Pulmonary artery endothelial cell (primary cell): ENCODE data around the gene THRB. TPM values are rescaled to one million over a fixed set of nuclear protein-coding genes. Genes with fewer than 3 reads are reported as not detected.

Experiments used
- DNase-seq: peaks from one replicate; pipeline ENCODE4 v3.0.0-alpha.2; 2011; ENCODE audit warnings: low read depth, low spot score
- total RNA-seq: library from RNA; depleted of rRNA; stranded (reverse); fragments of >200 nt; gene quantifications from 2 replicates; pipeline ENCODE4 v1.2.3, GENCODE V29; 2014

Gene THRB
- total RNA-seq, 1 donor from 2014 or later: 0.33 TPM

DNA sequence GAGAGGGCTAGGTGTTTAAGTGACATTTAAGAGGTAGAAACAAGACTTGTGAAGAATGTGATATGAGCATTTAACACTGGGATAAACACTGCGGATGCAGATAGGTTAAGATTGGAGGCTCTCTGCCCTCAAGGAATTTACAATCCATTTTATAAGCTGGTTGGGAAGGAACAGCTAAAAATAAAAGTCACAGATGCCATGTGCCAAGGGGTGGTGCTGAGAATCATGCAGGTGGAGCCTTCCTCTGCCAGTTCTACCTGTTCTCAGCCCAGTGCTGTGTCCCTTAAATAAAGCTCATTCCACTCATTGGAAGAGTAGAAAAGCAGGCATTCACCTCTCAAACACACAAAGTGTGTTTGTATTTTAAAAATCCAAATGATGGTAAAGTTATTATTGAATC, 261.9 kb downstream of the THRB start:
- no peak for DNase-seq

DNA sequence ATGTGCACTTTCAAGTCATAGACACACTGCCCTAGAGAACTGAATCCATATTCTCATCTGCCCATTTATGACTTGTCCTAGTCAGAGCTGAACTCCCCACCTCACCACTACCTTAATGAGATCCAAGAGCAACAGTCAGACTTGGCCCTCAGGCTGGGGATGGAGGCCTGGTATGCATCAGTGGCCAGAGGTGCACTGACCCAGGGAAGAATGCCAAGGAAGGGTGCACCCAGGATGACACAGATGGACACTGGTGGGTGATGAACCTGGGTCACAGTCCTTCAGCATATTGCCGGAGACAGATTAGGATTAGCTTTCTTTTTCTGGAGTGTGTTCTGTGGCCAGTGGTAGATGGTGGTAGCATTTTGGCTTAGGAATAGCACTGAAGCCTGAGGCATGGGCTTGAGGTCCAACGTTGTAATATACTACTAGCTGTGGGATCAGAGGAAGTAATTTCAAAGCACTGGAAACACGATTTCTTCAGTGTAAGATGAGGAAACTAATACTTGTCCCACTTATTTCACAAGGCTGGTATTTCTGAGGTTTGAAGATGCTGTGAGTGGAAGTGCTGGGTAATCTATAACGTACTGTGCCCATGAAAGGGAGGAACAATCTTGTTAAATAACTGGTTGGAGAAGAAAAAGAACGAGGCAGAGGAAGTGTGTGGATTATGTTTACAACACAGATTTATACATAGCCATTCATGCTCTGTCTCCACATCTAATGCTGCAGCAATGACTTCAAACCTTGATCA, 265.0 kb downstream of the THRB start:
- DNase-seq: no peak

DNA sequence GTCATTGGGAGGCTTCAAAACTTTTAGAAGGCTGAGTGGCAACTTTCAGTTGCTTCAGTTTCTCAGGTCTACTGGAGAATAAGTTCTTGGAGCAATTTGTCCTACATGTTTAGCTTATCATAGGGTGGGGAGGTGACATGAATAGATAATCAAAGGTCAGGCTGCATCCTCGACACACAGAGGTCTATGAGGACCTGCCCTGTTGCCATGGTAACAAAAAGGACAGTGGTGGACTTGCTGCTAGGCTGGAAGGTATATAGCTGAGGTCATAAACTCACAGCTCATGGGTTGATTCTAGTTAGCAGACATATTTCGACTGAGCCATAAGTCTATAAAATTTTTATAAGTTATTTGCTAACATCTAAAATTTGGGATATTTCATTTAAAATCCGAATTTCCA, 267.0 kb downstream of the THRB start:
- DNase-seq: no peak

DNA sequence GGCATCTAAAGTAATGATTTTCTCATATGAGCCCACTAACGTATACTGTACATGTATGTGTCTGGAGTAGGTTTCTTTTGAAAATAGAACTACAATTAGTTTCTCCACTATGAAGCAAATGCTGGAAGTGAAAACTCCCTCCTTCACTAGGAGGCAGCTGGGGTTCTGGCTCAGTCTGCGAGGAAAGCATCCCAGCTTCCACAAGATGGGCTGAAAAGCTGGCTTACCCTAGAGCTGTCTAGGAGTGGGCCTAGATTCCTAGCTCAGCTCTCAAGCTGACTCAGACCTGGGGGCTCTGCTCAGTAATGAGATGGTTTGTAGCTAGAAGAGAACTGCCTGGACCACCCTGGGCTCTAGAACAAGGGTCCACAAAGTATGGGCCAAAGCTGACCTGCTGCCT, 268.3 kb downstream of the THRB start:
- DNase-seq: no peak

DNA sequence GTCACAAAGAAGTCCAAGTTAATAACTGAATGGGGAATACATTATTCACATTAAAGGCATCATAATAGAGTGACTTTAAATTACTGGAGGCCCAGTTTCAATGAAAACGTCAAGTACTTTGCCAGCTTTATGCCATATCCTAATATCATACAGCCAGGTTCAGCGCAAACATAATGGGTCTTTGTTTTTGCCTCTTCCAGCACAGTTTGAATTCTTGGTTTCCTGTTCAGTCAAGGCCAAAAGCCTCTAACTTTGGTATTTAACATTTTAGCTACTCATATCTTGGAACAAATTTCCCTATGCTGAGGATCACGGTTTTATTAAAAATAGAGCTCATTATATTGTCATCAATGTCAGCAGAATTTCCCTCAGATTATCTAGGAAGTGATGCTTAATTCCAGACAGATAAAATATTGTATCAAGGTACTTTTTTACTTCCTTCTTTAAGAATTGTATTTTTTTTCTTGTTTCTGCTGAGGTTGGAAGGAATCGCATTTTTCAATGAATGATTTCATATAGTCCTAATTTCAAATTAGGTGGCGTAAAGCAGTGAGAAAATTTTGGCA, 269.2 kb downstream of the THRB start:
- DNase-seq: no peak

DNA sequence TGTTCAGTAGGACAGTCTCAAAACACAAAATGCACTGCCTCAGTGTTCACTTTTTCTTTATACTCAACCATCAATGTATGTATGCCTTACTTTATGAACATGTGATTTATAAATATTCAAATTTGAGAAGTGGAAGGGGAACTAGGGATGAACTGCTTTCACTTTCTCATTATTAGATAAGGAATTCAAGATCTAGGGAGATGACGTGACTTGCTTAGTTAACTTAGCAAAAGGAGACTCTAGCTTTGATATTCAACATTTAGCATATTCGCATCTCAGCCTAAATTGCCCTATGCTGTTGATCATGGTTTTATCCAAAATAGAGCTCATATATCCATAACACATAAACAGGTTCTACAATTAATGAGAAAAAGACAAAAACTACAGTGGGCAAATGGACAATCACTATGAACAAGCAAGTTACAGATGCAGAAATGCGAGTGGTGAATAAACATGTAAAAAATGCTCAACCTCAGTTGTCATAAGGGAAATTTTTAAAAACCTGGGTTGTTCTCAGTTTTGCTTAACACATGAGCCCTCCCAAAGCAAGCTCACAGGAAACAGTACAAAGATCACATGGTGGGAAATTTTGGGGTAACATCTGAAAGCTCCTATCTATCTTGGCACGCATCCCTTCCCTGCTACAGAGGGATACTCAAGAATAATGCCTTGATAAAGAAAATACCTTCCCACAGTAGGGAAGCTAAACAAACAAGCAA, 269.8 kb downstream of the THRB start:
- no peak for DNase-seq

DNA sequence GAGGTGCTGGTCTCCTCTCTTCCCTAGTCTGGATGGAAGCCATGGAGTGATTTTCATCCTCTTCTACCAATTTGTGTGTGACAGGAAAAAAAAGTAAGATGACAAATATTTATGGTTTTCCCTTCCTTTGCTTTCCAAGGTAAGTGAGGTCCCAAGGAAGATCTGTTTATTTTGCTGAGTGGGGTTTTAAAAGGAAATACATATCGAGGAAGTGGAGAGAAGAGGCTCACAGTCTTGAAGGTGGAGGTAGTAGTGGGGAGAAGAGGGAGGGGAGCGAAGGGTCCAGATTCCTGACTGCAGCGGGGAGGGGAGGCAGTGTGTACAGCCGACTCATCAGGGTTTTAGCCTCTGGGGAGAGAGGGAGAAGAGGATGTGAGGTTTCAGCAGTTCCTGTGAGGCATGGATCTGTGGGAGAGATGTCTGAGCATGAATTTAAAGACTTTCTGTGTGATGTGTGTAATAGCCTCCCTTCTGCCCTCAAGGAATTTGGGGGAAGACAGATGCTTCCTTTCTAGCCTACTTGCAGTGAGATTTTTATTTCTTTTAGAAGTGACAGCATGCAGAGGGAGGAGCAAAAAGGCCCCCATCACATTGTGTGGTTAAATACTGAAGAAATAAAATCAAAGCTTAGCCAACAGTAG, 272.4 kb downstream of the THRB start:
- DNase-seq: no peak

DNA sequence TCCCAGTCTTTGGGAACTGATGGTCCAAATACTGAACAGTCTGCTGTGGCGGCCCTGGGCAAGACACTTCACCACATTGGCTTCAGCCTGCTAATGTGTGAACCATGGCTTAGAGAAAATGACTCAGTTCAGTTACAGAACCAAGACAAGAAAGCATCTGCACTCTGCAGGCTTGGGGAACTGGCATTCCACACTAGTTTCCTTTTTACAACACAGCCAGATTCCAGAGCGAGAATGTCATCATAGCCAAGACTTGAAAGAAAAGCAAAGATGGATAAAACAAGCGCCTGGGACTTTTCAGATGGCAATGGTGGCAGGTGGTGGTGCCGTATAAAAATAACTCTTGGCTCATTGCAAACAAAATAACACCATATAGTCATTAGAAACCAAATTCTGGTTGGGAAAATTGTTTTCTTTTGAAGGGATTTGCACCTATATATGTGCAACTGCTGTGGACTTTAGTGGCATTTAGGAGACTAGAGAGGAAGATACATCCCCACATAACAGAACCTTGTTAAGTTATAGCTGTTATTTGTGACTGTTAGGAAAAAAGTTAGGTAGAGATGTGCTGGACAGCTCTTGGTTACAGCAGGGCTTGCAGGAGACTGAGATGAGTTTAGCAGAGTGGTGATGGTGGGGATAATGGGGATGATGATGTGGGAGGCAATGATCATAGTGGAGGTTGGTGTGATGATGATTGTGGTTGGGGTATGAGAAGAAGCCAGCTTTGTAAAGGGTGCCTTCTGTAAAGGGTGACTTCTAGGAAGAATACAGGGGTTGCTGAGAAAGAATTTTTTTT, 273.6 kb downstream of the THRB start:
- peak; percentile 36 for DNase-seq

DNA sequence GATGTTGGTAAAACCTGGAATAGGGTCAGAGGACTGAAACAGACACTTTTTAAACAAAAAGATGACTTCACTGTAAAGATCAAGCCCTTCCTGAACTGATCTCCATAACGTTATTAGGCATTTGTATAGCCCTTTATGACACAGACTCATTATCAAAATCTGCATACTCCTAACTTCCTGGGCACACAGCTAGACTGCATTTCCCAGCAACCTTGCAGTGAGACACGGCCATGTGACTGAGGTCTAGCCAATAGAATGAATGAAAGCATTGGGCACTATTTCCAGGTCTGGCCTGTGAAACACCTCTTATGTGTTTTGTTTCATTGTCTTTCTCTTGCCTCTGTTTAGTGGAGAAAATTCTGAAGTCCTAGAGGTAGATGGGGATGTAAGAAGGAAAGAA, 279.1 kb downstream of the THRB start:
- DNase-seq: no peak

DNA sequence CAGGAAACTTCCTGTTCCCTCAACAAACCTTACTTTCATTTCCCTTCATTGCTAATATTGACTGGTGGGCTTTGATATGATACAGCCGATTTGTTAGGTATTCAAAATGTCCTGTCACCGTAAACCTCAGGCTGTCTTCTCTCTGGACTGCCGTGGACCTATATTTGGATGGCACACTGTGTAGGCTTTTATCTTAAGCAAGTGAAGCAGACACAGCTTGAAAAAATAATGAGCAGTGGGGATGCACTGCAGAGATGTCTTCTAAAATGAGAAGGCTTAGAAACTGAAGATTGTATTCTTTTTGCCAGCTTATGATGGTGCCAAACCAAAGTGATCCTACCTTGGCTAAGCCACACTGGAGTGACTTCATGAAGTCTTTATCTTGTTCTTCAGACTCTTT, 283.3 kb downstream of the THRB start:
- DNase-seq: no peak

DNA sequence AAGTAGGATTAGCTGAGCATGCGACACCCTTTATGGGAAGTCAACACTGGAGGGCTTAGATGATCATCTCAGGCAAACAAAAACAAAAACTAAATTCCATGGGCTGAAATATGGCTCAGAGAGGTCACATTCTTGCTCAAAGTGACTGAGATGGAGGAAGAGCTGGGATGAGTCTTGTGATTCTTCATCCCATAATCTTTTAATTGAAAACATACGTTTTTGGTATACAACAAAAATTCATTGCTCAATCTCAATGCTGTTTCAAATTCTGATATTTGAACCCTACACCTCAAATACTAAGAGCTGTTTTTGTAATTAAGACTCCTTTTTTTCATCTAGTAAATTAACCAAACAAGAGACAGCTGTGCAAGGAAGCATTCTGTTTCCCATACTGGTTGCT, 292.6 kb downstream of the THRB start:
- no peak for DNase-seq

DNA sequence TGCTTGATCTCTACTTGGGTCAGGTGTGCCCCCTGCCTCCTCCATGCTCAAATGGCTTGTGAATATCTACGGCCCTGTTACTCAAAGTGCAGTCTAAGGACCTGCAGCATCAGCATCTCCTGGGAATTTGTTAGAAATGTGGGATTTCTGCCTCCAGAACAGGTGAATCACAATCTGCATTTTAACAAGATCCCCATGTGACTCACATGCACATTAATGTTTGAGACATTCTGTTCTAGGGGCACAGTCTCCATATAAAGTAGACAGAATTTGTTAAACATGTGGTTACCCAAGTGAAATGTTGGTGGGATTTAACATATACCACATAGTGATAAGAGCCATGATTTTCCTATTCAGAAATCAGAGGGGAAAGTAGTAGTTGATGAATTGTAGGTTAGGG, 293.3 kb downstream of the THRB start:
- DNase-seq: no peak

DNA sequence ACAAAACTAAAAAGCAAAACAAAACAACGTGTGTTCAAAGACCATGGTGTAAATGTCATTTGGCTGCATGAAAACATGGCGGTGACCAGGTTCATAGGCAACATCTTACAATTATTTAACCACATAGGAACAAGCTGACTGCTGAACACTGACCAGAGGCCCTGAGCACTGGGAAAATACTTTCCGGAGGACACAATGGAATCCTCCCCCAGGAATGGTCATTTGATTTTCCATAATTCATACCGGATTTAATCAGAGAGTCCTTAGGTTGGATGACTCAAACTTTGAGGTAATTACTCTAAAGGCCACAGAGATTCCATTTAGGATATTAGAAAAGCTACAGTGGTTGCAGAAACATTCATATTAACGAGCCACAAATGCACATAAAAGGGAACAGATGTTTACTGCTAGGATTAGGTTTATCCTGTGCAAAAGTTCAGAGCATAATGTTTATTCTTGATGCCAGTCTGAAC, 294.8 kb downstream of the THRB start:
- no peak for DNase-seq

DNA sequence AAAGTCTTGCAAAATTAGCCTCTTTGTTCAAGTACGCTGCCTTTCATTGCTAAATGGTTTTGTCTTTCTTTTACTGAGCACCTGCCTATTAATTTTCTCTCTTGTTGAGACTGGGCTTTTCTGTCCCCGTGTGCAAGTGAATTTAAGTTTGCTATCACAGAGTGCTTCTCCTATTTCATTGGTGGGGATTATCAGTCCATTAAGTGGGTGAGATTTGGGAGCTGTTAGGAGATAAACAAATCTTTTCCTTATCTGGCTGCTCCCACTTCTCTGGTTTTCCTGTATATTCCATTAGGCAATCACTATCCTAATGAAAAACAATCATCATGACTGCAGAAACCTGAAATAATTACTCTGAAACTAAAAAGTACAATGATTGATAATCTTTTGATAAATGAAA, 295.4 kb downstream of the THRB start:
- DNase-seq: no peak

DNA sequence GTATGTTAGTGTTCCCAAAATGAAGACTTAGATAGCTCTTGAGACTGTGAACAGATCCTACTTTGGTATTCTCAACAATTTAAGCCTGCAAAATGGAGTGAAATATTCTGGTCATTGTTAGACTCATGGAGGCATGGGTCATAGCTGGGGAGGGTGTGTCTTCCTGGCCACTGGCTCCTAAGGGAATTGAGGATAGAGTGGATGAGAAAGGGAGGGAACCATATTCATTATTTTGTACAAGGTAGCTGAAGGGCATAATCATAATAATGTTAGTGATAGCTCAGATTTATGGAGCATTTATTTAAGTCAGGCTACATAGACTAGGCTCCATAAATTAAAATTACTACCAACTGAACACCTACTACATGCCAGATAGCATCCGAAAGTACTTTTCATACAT, 295.9 kb downstream of the THRB start:
- no peak for DNase-seq

DNA sequence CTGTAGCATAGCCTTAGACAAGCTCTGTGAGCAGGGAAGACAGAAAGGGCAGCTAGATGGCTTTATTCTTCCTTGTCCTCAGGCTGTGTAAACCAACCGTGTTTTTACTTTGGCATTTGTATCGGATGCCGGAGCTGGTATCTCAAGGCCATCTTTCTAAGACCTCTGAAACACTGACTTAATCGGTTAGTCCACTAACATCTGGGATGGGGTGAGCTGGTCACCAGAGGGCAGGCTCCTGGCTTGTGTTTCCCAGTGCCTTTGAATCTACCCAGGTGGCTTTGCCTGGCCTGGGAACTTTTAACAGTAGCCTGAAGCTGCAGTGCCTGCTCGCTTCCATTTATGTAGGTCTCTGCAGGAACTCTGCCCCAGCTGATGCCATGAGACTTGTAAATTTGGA, 296.8 kb downstream of the THRB start:
- DNase-seq: no peak

DNA sequence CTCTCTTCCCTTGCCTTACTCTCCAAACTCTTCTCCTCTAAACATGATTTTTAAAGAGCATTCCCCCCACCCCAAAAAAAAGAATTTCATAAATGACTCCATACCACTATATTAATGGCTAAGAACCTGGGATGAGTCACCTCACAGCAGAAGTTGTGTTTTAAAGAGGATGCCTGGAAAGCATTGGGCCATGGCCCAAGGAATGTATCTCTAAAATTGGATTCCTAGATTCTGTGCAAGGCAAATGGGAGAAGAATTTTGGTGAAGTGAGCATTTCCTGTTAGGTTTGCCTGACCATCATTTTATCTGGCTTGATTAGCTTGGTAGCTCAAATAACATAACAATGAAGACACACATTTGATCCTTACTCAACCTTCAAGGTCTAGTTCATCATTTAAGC, 298.1 kb downstream of the THRB start:
- no peak for DNase-seq

DNA sequence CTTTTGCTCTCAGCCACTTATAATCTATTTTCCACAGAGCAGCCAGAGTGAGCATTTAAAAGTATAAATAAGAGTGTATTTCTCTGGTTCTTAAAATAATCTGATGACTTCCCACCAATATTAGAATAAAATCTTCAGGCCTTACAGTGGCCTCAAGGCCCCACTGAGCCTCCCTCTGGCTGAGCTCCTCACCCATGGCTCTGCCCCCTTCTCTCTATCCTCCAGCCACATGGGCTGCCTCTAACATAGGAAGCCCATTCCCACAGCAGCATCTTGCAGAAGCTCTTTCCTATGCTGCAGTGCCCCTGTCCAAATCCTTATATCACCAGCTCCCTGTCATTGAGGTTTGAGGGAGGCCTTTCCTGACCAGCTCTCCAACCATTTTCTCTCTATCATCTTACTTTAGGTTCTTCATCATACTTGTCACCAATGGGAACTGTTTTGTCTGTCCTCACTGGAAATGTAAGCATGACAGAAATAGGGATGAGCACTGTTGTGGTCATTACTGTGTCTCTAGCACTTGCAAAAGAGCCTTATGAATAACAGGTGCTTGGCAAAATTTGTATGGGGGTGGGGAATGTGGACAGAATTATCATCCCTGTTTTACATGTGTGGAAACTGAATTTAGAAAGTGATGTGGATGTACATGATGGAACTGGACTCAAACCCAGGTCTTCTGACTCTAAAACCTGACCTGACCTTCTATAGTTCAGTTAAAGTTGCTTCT, 299.0 kb downstream of the THRB start:
- no peak for DNase-seq

DNA sequence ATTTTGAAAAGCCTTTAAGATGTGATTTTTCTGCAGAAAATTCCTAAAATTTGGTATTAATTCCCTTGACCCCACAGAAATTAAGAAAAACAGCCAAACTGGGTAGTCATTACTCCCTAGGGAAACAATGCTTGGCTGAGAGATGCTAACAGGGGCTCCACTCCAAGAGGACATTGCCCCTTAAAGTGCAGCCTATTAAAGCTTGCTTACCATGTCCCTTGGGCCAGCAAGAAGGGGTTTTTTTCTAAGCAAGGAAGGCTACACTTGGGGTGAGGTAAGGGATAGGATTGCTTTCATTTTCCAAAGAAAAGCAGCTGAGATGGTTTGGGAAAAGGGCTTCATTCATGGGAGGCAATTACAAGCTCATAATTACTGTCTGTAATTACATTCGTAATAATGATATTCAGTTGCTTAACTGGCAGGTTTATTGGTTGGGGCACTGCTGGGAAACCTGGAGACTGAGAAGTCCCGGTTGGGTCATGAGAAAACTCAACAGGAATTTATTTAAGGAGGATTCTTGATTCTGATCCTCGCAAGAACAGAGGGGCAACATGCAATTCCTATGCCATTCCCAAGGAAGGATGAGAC, 302.1 kb downstream of the THRB start:
- DNase-seq: no peak

DNA sequence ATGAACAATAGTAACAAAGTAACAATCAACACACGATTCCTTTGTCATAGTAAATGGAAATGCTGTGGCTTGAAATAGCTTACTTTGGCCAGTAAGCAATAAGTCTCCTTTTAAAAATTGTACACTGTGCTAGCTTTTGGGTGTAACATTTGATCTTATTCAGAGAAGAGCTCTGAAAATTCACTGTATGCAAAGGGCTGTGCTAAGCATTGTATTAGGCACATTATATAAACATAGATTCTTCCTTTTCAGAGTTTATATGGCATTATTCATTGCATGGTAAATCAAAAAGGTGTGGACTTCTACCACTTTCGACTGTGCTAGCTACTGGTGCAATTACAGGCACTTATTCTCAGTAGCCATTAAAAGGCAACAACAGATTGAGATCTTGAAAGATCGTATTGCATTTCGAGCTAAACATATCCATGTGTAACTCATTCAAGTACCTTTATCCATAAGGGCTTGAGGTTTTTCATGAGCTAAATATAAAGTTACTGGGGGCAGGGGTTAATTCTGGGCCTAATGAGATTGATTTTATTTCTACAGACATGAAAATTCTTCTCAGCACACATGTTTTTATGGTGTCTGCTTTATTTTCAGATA, 302.7 kb downstream of the THRB start:
- no peak for DNase-seq
